Measurements from ENCODE around the gene IMP3.

GRCh38 chr15:75656331-75656730 is 16.3 kb upstream of the IMP3 start:
- TF ChIP-seq EZH2 (IDR thresholded peaks at IDR 0.05; ENCODE audit: borderline replicate concordance, low read depth, low read length, severe bottlenecking) (no peak), CTCF (IDR thresholded peaks at IDR 0.05; ENCODE audit: borderline replicate concordance, extremely low read depth, low read length, poor library complexity, severe bottlenecking) (no peak)
